HuH-7 (cell line): ENCODE results near the gene CYBC1.
"Not testable (repeated sequence)": the region's sequence is repeated elsewhere in the genome, so short reads cannot be mapped to it uniquely, and the experiment has no call there.

ENCODE experiments used
- DNase-seq: peaks from one replicate; pipeline ENCODE4 v3.0.0; 2011; ENCODE audit warnings: low spot score

CYBC1 gene

GRCh38 chr17:82435103-82435502, 15.4 kb downstream of the CYBC1 start:
- DNase-seq = no peak

DNA sequence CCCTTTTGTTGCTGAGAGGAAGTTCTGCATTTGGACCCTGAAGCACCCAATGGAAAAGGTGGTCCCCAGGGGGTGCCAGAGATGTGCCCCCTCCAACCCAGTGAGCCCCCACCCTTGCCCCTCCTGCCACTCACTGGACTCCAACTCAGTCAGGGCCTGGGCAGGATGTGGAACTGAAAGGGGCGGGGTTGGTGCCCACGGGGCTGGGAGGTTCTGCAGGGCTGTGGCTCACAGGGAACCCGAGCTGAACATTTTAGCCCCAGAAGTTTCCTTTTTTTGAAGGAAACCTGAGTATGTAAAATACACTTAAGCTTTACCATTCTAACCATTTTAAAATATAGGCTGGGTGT, 16.4 kb downstream of the CYBC1 start:
- no peak for DNase-seq

DNA sequence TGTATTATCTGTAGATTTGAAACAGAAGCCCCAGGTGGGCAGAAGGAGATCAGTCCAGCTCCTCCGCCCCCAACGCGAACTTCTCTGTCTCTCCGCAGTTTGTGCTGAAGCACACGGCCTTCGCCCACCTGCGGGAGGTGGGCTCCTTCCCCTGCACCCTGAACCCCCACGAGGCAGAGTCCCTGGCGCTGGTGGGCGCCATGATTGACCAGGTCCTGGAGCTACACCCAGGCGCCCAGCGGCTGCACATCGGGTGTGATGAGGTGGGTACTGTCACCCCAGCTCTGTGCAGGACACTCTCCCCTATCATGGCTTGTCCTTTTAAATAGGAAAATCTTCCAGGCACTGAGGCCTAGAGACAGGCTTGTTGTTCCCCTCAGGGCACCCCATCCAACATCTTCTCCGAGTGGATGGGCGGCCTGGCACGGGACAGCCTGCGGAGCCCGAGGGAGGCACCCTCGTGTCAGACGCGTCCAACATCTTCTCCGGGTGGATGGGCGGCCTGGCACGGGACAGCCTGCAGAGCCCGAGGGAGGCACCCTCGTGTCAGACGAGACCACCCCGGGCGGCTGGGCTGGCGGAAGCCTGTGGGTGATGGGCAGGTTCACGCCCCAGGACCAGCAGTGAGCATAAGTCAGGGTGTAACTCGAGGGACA, 16.9 kb downstream of the CYBC1 start:
- no peak for DNase-seq

DNA sequence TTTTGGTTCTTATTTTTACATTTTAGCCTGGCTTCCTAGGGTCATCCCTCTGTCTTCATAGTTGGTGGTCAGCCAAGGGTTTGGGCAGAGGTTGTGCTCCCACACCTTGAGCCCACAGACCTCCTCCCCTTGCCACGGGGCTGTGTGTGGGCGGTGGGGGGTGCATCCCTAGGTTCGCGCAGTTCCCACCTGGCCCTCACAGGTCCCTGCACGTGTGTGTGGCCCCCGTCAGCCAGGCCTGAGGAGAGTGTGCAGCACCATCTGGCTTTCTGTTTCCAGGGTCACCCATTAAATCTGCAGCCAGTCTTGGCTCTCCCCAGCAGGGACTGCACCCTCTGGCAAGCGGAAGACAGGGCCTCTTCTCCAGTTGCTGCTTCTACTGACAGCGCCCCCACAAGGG, 18.5 kb downstream of the CYBC1 start:
- DNase-seq = no peak

DNA sequence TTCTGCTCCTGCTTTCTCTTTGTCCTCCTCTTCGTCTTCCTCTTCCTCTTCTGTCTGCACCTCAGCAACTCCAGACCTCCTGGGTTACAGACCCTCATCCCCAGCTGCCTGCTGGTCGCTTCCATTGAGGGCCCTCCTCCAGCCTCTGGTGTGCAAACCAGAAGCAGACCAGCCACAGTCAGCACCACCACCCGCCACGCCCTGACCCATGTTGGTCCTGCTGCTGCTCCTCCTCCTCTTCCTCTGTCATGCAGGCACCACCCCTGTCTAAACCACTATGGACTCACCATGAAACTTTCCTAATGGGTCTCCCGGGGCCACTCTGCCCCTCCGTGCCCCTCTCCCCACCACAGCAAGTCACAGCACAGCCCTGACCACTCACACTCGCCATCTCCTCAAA, 20.7 kb downstream of the CYBC1 start:
- DNase-seq = no peak

DNA sequence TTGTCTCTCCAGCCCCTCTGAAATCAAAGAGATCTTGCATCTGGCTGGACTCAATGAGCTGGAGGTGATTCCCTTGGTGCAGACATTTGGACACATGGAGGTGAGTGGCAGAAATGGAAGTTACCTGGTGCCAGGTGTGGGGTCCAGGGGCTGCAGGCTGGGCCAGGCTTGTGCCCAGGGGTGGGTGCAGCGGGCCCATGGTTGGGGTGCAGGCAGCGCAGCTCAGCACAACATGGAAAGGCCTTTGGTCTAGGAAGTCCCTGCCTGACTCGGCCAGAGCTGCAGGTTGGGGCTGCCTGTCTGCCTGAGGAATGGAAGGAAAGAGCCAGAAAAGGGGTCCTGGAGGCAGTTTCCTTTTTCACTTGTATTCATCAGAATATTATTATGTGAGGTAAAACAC, 22.0 kb downstream of the CYBC1 start:
- DNase-seq = no peak

GRCh38 chr17:82424863-82425159, 25.7 kb downstream of the CYBC1 start:
- no peak for DNase-seq

DNA sequence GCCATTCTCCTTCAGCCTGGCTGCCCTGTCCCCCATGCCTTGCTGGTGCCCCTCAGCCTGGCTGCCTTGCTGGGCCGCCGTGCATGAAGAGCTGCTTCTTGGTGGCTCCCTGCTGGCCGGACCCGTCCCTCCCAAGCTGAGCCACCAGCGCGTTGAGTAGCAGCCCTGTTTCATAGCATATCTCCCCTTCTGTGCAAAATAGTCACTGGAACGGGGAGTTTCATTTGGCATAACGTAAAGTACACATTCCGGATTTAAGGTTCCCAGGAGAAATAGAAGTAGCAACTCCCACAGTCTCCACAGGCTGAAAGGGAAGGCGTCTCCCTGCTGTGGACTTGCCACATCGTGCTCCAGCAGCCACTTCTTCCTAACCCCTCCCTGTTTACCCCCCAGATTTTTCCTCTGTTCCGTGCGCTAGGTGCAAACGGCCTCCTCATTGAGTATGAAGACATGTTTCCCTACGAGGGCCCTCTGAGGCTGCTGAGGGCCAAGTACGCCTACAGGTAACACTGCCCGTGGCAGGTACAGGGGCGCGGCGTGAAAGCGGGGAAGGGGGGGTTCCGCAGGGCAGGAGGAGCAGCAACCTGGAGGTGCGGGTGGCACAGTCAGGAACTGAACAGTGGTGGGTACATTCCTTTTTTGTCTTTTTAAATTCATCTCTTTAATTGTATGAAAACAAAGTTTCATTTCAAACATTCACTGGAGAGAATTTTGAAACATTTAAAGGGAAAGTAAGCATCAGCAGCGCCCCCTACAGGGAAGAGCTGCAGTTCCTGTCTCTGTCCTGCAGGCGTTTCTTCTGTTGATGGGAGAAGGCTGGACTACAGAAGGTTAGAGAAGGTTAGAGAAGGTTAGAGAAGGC, 26.3 kb downstream of the CYBC1 start:
- DNase-seq = peak; percentile 72

- DNase-seq = no peak
Observed at GRCh38 chr17:82419540-82419939, 31.0 kb downstream of the CYBC1 start.

DNA sequence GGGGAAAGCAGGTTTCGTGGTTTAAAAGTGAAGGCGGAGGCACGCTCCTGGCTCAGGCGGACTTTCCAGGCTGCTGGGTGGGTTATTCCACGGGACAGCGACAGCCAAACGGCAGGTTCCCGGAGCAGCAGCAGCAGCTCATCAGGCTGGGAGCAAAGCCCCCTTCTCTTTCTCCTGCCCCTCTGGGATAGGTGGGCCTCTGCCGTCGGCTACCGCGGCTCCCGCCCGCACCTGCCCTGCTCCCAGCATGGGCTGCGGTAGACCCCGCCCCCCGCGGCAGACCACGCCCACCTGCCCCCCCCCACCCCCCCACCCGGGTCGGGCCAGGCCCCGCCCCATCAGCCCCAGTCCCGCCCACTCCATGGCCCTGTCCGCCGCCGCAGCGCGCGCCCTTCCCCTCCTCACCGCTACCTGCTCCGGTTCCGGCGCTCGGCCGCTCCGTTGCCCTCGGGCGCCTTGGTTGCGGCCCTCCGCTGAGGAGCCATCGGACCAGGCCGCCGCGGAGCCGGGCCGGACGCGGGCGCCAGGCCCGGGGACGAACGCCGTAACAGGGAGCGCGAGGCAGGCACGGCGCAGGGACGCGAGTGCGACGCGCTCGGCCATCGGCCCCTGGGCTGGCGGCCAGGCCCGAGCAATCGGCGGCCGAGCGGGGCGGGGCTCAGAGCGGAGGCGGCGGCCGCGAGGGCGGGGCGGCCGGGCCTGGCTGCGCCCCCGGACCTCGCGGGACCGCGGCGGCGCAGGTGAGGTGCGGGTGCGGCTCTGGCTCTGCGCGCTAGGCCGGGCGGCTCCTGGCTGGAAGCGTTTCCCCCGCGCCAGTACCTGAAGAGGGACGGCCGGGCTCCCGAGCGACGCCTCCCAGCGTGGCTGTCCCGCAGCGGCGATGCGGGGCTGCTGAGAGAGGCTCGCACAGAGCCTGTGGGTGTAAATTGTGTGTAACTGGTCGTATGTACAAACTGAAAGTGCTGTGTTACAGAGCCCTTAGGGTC, 32.3 kb downstream of the CYBC1 start, which contains the start of the genes HEXD and OGFOD3:
TSS of gene HEXD (plus strand) at position 347 of the 986 bp plus-strand sequence. CDS start 1,453 bp downstream, outside the sequence.
TSS of gene OGFOD3 (minus strand) at position 586 of the 986 bp plus-strand sequence. CDS start at position 485, 101 bp downstream.
- peak; percentile 95 for DNase-seq

GRCh38 chr17:82416771-82417170, 33.8 kb downstream of the CYBC1 start:
- no peak for DNase-seq

GRCh38 chr17:82416264-82416663, 34.3 kb downstream of the CYBC1 start:
- no peak for DNase-seq

DNA sequence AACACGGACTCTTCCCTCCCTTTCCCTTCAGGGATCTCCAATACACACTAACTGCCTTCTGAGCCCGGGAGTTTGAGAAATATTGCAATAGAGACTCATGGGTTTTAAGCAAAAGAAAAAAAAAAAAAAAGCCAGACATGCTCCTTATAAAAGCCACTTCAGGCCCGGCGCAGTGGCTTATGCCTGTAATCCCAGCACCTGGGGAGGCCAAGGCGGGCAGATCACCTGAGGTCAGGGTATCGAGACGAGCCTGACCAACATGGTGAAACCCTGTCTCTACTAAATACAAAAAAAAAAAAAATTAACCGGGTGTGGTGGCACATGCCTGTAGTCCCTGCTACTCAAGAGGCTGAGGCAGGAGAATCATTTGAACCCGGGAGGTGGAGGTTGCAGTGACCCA, 34.8 kb downstream of the CYBC1 start:
- no peak for DNase-seq

- no peak for DNase-seq
Observed at GRCh38 chr17:82415336-82415735, 35.2 kb downstream of the CYBC1 start.

DNA sequence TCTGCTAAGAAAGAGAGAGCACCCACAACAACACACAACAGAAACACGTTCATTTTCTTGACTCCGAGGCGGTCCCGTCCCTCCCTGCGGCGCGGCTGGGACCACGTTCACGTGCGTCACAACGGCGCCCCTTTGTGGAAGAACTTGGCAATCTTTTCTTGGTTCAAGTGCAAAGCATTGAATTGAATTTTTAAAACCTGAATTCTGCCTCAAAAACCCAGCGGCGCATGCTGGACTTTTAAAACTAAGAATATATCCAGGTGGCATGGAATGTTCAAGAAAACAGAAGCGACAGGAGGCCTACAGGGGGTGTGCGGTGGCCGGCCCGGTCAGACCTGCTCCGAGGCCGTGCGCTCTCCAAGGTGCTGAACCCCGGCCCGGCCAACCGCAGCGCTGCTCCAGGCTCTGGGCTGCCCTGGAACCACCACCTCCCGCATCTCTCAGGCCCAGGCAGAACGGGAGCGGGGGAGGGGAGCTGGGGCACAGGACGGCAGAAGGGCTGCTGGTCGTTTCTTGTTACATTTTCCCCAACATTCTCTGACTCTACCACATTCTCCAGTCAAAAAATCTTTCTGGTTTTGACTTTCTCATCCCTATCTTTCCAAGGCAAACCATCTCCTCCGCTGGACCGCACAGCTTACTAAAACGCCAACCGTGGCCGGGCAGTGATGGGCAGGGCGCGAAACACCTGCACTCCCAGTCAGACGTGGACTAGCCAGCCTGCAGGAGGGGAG, 35.8 kb downstream of the CYBC1 start:
- peak; percentile 95 for DNase-seq

- no peak for DNase-seq
Observed at GRCh38 chr17:82412535-82413520, 37.7 kb downstream of the CYBC1 start.

- DNase-seq = not testable (repeated sequence)
Observed at GRCh38 chr17:82412081-82412480, 38.5 kb downstream of the CYBC1 start.

- no peak for DNase-seq
Observed at GRCh38 chr17:82411396-82412053, 39.0 kb downstream of the CYBC1 start.

DNA sequence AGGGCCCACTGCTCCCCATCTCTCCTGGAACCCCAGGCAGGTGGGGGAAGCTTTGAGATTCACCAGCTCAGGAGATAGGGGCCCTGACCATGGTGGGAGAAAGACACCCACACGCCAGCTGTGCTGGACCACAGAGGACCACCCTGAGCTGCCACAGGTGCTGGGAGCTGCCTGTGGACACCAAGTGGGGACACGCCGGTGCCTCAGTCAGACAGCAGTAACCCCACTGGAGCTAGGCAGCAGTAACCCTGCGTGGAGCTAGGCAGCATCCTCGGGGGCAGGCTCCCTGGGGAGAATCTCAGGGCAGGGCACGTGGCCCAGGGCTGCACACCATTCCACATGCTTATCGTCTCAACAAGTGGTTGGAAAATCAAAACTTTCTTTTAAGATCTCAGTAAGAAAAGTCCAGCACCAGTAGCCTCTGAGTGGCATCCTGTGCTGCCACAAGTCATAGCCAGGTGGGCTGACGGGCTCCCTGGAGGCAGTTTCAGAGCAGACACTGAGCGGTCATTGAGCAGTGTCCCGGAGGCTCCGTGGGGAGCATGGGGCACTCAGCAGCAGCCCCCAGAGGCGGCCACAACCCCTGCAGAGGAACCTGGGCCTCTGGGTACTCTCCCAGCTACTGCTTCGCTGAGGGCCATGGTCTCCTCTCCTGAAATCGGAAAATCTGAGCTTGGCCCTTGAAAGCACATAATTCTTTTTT, 40.4 kb downstream of the CYBC1 start:
- DNase-seq = no peak
